Astrocyte (in vitro differentiated cells and primary cell): Measurements from ENCODE around the gene ATG2B.

ENCODE experiments used
- CTCF ChIP-seq: IDR thresholded peaks from 2 replicates; pipeline ENCODE4 v1.5.1; 2011; ENCODE audit warnings: low read depth, mild to moderate bottlenecking, inconsistent platforms, low read length, moderate library complexity; ENCODE audit not compliant: insufficient read depth
- EZH2 ChIP-seq: IDR thresholded peaks from 2 replicates; pipeline ENCODE4 v1.6.1; 2012; ENCODE audit warnings: mild to moderate bottlenecking, low read length, inconsistent platforms; ENCODE audit not compliant: insufficient read depth

- TF ChIP-seq CTCF, result no peak
- no peak for TF ChIP-seq EZH2
These were observed 105.2 kb downstream of the ATG2B start for GRCh38 chr14:96257900-96258299.
